GM18511 (cell line): ENCODE data around the gene TMEM163.

Experiments used
- ATAC-seq: cut with Tn5 transposase; IDR thresholded peaks from one replicate; pipeline ENCODE4 v1.9.1; 2021; ENCODE audit warnings: mild to moderate bottlenecking, moderate library complexity; ENCODE audit not compliant: unreplicated experiment

TMEM163 gene

GRCh38 chr2:134417968-134418582 lies 300.7 kb downstream of the TMEM163 start:
- ATAC-seq, result no peak

- no peak for ATAC-seq
Observed at GRCh38 chr2:134416637-134417036, 302.2 kb downstream of the TMEM163 start.

GRCh38 chr2:134416018-134416417 lies 302.8 kb downstream of the TMEM163 start:
- no peak for ATAC-seq

GRCh38 chr2:134413912-134414311 lies 304.9 kb downstream of the TMEM163 start:
- no peak for ATAC-seq

GRCh38 chr2:134413430-134413829 lies 305.4 kb downstream of the TMEM163 start:
- ATAC-seq, result no peak

GRCh38 chr2:134412639-134412999 lies 306.2 kb downstream of the TMEM163 start:
- ATAC-seq, result no peak

- ATAC-seq, result peak; percentile 98
Observed at GRCh38 chr2:134411828-134412638, 306.8 kb downstream of the TMEM163 start.

GRCh38 chr2:134411279-134411827 lies 307.4 kb downstream of the TMEM163 start:
- ATAC-seq, result no peak

GRCh38 chr2:134410831-134411231 lies 308.0 kb downstream of the TMEM163 start:
- ATAC-seq, result no peak

- ATAC-seq, result no peak
Observed at GRCh38 chr2:134410006-134410405, 308.8 kb downstream of the TMEM163 start.

- no peak for ATAC-seq
Observed at GRCh38 chr2:134408791-134409190, 310.0 kb downstream of the TMEM163 start.

- no peak for ATAC-seq
Observed at GRCh38 chr2:134408386-134408785, 310.4 kb downstream of the TMEM163 start.

- ATAC-seq, result no peak
Observed at GRCh38 chr2:134407154-134407890, 311.5 kb downstream of the TMEM163 start.

- no peak for ATAC-seq
Observed at GRCh38 chr2:134406736-134407135, 312.1 kb downstream of the TMEM163 start.

- ATAC-seq, result no peak
Observed at GRCh38 chr2:134406311-134406710, 312.5 kb downstream of the TMEM163 start.
